Stimulated activated naive CD8-positive, alpha-beta T cell treated with anti-CD3 and anti-CD28 coated beads, Interleukin-15, Interleukin-2, amounts not matched to agents 100 ng/mL and 50 ng/mL, for 24 hours (primary cell): Measurements from ENCODE around the gene RSL1D1.

ENCODE experiments used
- H3K27ac Mint-ChIP-seq: one replicate; pipeline ENCODE4 v1.8.0; 2021; ENCODE audit warnings: mild to moderate bottlenecking, mixed read lengths
- H3K27me3 Mint-ChIP-seq: one replicate; pipeline ENCODE4 v1.8.0; 2021; ENCODE audit warnings: mixed read lengths
- H3K36me3 Mint-ChIP-seq: one replicate; pipeline ENCODE4 v1.8.0; 2021; ENCODE audit warnings: low read depth, mixed read lengths
- H3K4me1 Mint-ChIP-seq: one replicate; pipeline ENCODE4 v1.8.0; 2021; ENCODE audit warnings: low read depth, mixed read lengths
- H3K4me3 Mint-ChIP-seq: one replicate; pipeline ENCODE4 v1.8.0; 2021; ENCODE audit warnings: mild to moderate bottlenecking, mixed read lengths
- H3K9me3 Mint-ChIP-seq: one replicate; pipeline ENCODE4 v1.8.0; 2021; ENCODE audit warnings: mixed read lengths

RSL1D1 gene

GRCh38 chr16:11869353-11870228, 18.2 kb upstream of the RSL1D1 start:
- Mint-ChIP-seq H3K36me3 (peaks cover 34% of the 10 kb centered on the region), H3K9me3 (no peaks in the 10 kb centered on the region), H3K27me3 (no peaks in the 10 kb centered on the region), H3K4me1 (peaks cover 21% of the 10 kb centered on the region), H3K4me3 (no peak overlapping the region), H3K27ac (peak overlapping the region; percentile 13)

GRCh38 chr16:11868412-11868980, 17.2 kb upstream of the RSL1D1 start:
- H3K9me3 Mint-ChIP-seq = no peaks in the 10 kb centered on the region
- H3K36me3 Mint-ChIP-seq = peaks cover 32% of the 10 kb centered on the region
- no peaks in the 10 kb centered on the region for H3K27me3 Mint-ChIP-seq
- H3K4me1 Mint-ChIP-seq = peaks cover 21% of the 10 kb centered on the region
- no peak overlapping the region for H3K4me3 Mint-ChIP-seq
- H3K27ac Mint-ChIP-seq = peak overlapping the region; percentile 76

- Mint-ChIP-seq H3K36me3 (peaks cover 11% of the 10 kb centered on the region), H3K9me3 (no peaks in the 10 kb centered on the region), H3K27me3 (no peaks in the 10 kb centered on the region), H3K4me1 (peaks cover 19% of the 10 kb centered on the region), H3K4me3 (no peak overlapping the region), H3K27ac (no peak overlapping the region)
Observed at GRCh38 chr16:11862489-11862888, 11.1 kb upstream of the RSL1D1 start.

DNA sequence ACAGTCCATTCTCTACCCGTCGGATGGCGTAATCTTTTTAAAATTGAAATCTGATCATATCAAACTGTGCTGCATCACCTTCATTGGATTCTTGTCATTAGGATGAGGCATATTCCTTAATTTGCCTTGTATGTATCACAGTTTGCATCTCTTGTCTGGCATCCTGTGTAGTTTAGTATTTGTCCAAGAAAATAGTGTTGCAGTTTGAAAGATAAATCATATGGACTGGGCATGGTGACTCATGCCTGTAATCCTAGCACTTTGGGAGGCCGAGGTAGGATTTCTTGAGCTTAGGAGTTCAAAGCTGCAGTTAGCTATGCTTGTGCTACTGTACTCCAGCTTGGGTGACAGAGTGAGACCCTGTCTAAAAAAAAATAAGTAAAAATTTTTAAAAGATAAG, 5.8 kb upstream of the RSL1D1 start:
- H3K9me3 Mint-ChIP-seq = no peaks in the 10 kb centered on the region
- H3K4me1 Mint-ChIP-seq = peaks cover 37% of the 10 kb centered on the region
- no peaks in the 10 kb centered on the region for H3K27me3 Mint-ChIP-seq
- no peak overlapping the region for H3K27ac Mint-ChIP-seq
- H3K4me3 Mint-ChIP-seq = no peak overlapping the region
- H3K36me3 Mint-ChIP-seq = peaks cover 45% of the 10 kb centered on the region

GRCh38 chr16:11852092-11852809, 909 bp upstream of the RSL1D1 start:
- Mint-ChIP-seq H3K9me3 (no peaks in the 10 kb centered on the region), H3K27ac (peak overlapping the region; percentile 95), H3K4me3 (peak overlapping the region; percentile 99), H3K27me3 (no peaks in the 10 kb centered on the region), H3K4me1 (peaks cover 72% of the 10 kb centered on the region), H3K36me3 (peaks cover 71% of the 10 kb centered on the region)

DNA sequence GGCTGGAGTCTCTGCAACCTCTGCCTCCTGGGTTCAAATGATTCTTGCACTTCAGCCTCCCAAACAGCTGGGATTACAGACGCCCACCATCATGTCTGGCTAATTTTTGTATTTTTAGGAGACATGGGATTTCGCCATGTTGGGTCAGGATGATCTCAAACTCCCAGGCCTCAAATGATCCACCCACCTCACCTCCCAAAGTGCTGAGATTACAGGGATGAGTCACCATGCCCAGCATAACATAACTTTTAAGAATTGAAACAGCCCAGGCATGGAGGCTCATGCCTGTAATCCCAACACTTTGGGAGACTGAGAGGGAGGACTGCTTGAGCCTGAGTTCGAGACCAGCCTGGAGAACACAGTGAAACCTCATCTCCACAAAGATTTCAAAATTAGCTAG, 2.5 kb downstream of the RSL1D1 start:
- H3K4me3 Mint-ChIP-seq = peak overlapping the region; percentile 73
- H3K27me3 Mint-ChIP-seq = no peaks in the 10 kb centered on the region
- peaks cover 72% of the 10 kb centered on the region for H3K36me3 Mint-ChIP-seq
- H3K27ac Mint-ChIP-seq = peak overlapping the region; percentile 80
- peaks cover 61% of the 10 kb centered on the region for H3K4me1 Mint-ChIP-seq
- no peaks in the 10 kb centered on the region for H3K9me3 Mint-ChIP-seq

DNA sequence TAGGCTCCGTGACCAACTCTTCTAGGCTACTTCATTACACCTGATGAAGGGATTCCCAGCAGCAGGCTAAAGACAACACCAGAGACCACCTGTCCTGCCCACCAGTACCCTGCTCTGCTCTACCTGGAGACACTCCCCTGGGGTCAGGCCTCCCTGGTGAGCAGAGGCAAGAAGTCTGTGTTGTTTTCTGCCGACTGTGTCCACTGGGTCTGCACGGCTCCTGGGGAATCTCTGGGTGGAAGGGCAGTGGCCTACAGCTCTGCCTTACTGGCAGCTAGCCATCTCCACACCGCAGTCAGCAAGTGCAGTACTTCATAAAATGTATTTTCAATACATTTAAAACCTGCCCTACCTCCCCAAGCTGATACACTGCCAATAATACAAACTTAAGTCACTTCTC, 6.8 kb downstream of the RSL1D1 start:
- Mint-ChIP-seq H3K27me3 (no peaks in the 10 kb centered on the region), H3K9me3 (no peaks in the 10 kb centered on the region), H3K4me3 (no peak overlapping the region), H3K27ac (no peak overlapping the region), H3K36me3 (peaks cover 84% of the 10 kb centered on the region), H3K4me1 (peaks cover 35% of the 10 kb centered on the region)

DNA sequence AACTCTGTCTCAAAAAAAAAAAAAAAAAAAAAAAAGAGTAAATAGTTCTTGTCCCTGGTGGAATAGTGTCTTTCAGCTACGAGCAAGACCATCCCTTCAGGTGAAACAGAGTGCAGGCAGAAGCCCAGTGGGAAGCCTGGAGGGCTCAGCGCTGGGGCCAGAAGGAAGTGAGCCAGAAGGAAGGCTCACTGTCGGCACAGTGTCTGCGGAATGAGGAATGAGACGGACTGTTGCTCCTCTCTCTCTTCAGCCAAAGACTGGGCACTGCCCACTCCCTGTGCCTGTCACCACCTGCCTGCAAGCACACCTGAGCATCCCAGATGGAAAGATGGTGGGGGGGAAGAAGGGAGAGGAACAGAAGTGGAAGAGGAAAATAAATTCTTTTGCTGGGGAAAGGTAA, 7.5 kb downstream of the RSL1D1 start:
- no peak overlapping the region for H3K27ac Mint-ChIP-seq
- H3K27me3 Mint-ChIP-seq = no peaks in the 10 kb centered on the region
- peaks cover 84% of the 10 kb centered on the region for H3K36me3 Mint-ChIP-seq
- H3K4me3 Mint-ChIP-seq = no peak overlapping the region
- no peaks in the 10 kb centered on the region for H3K9me3 Mint-ChIP-seq
- H3K4me1 Mint-ChIP-seq = peaks cover 28% of the 10 kb centered on the region

- H3K9me3 Mint-ChIP-seq = no peaks in the 10 kb centered on the region
- H3K27ac Mint-ChIP-seq = no peak overlapping the region
- no peaks in the 10 kb centered on the region for H3K27me3 Mint-ChIP-seq
- H3K4me3 Mint-ChIP-seq = no peak overlapping the region
- H3K4me1 Mint-ChIP-seq = peaks cover 22% of the 10 kb centered on the region
- peaks cover 79% of the 10 kb centered on the region for H3K36me3 Mint-ChIP-seq
Observed at GRCh38 chr16:11843206-11843605, 8.1 kb downstream of the RSL1D1 start.

GRCh38 chr16:11841026-11841425, 10.3 kb downstream of the RSL1D1 start:
- H3K27me3 Mint-ChIP-seq = no peaks in the 10 kb centered on the region
- no peak overlapping the region for H3K4me3 Mint-ChIP-seq
- H3K4me1 Mint-ChIP-seq = peaks cover 10% of the 10 kb centered on the region
- no peak overlapping the region for H3K27ac Mint-ChIP-seq
- H3K36me3 Mint-ChIP-seq = peaks cover 81% of the 10 kb centered on the region
- no peaks in the 10 kb centered on the region for H3K9me3 Mint-ChIP-seq

DNA sequence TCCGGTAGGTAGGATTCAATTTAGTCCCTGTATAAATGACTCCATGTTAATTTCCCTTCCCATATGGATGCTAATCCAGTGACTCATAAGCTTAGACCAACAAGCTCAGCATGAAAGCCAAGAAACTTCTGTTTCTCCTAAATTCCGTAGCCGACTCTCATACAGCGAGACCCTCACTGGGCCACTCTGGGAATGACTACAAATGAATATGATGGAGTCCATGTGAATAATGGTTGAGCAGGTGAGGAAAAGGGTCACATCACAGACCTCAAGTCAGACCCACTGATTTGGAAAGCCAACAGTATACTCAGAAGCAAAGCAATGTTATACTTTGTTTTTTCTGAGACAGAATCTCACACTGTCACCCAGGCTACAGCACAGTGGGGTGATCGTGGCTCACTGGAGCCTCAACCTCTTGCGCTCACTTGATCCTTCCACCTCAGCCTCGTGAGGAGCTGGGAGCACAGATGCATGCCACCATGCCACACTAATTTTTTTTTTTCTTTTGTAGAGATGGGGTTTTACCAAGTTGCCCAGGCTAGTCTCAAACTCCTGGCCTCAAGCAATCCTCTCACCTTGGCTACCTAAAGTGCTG, 14.6 kb downstream of the RSL1D1 start:
- H3K27ac Mint-ChIP-seq = no peak overlapping the region
- no peaks in the 10 kb centered on the region for H3K9me3 Mint-ChIP-seq
- H3K4me1 Mint-ChIP-seq = no peaks in the 10 kb centered on the region
- no peaks in the 10 kb centered on the region for H3K27me3 Mint-ChIP-seq
- no peak overlapping the region for H3K4me3 Mint-ChIP-seq
- H3K36me3 Mint-ChIP-seq = peaks cover 53% of the 10 kb centered on the region

GRCh38 chr16:11835891-11836649, 15.3 kb downstream of the RSL1D1 start:
- Mint-ChIP-seq H3K27me3 (no peaks in the 10 kb centered on the region), H3K4me3 (no peak overlapping the region), H3K27ac (no peak overlapping the region), H3K4me1 (no peaks in the 10 kb centered on the region), H3K9me3 (no peaks in the 10 kb centered on the region), H3K36me3 (peaks cover 46% of the 10 kb centered on the region)

DNA sequence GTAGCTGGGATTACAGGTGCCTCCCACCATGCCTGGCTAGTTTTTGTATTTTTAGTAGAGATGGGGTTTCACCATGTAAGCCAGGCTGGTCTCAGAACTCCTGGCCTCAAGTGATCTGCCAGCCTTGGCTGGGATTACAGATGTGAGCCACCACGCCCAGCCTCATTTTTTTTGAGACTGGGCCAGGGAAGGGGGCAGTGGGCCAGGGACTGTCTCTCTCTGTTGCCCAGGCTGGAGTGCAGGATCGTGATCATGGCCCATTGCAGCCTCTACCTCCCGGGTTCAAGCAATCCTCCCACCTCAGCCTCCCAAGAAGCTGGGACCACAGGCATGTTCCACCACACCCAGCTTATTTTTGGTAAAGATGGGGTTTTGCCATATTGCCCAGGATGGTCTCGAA, 16.0 kb downstream of the RSL1D1 start:
- Mint-ChIP-seq H3K27me3 (no peaks in the 10 kb centered on the region), H3K4me3 (no peak overlapping the region), H3K36me3 (peaks cover 39% of the 10 kb centered on the region), H3K27ac (no peak overlapping the region), H3K9me3 (no peaks in the 10 kb centered on the region), H3K4me1 (no peaks in the 10 kb centered on the region)

- Mint-ChIP-seq H3K36me3 (peaks cover 28% of the 10 kb centered on the region), H3K27me3 (no peaks in the 10 kb centered on the region), H3K4me1 (no peaks in the 10 kb centered on the region), H3K27ac (no peak overlapping the region), H3K4me3 (no peak overlapping the region), H3K9me3 (no peaks in the 10 kb centered on the region)
Observed at GRCh38 chr16:11833951-11834695, 17.2 kb downstream of the RSL1D1 start.
